Brain microvascular endothelial cell (primary cell): ENCODE results near the gene WDR26.

Experiments used
- DNase-seq: peaks from one replicate; pipeline ENCODE4 v3.0.0-alpha.2; 2020
- H3K27ac ChIP-seq: fragments of 250-450 bp; sonication (Bioruptor Pico); 2 replicates; pipeline ENCODE4 v1.5.1; 2020; ENCODE audit warnings: mild to moderate bottlenecking, moderate library complexity
- H3K27me3 ChIP-seq: fragments of 250-450 bp; sonication (Bioruptor Pico); replicated peaks from 2 replicates; pipeline ENCODE4 v1.5.1; 2020; ENCODE audit warnings: mild to moderate bottlenecking
- H3K36me3 ChIP-seq: fragments of 250-450 bp; sonication (Bioruptor Pico); replicated peaks from 2 replicates; pipeline ENCODE4 v1.5.1; 2020; ENCODE audit warnings: mild to moderate bottlenecking
- H3K4me3 ChIP-seq: 2 replicates; pipeline ENCODE4 v1.5.1; 2011; ENCODE audit warnings: low read depth, mild to moderate bottlenecking, control low read depth, low read length, moderate library complexity
- in situ Hi-C: cut with HindIII; loops from 2 replicates; pipeline ENCODE4 v1.10.0; 2017; ENCODE audit warnings: low sequenced_read_pairs, low pct_ligation_motif_present
- TF ChIP-seq, protein P1 (sequence below): IDR thresholded peaks from 2 replicates; pipeline ENCODE4 v1.5.1; 2011; ENCODE audit warnings: low read depth, mild to moderate bottlenecking, moderate library complexity, low read length, control low read depth, inconsistent platforms; ENCODE audit errors: missing control alignments

WDR26 gene

DNA sequence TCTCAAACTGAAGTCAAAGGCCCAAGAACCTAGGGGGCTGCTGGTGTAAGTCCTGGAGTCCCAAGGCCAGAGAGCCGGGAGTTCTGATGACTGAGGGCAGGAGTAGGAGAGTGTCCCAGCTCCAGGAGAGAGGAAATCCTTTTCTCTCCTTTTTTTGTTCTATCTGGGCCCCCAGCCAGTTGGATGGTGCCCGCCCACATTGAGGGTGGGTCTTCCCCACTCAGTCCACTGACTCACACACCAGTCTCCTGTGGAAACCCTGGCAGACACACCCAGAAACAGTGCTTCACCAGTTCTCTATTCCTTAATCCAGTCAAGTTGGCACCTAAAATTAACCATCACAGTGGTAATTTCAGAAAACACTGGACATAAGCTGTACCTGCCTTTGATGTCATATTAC is 12.7 kb upstream of the WDR26 start:
- no peak overlapping the region for H3K27ac ChIP-seq
- peak; percentile 27 for DNase-seq

GRCh38 chr1:224438989-224439388 is 4.4 kb upstream of the WDR26 start:
- TF ChIP-seq, protein P1, sequence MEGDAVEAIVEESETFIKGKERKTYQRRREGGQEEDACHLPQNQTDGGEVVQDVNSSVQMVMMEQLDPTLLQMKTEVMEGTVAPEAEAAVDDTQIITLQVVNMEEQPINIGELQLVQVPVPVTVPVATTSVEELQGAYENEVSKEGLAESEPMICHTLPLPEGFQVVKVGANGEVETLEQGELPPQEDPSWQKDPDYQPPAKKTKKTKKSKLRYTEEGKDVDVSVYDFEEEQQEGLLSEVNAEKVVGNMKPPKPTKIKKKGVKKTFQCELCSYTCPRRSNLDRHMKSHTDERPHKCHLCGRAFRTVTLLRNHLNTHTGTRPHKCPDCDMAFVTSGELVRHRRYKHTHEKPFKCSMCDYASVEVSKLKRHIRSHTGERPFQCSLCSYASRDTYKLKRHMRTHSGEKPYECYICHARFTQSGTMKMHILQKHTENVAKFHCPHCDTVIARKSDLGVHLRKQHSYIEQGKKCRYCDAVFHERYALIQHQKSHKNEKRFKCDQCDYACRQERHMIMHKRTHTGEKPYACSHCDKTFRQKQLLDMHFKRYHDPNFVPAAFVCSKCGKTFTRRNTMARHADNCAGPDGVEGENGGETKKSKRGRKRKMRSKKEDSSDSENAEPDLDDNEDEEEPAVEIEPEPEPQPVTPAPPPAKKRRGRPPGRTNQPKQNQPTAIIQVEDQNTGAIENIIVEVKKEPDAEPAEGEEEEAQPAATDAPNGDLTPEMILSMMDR, result no peak
- no peak for DNase-seq
- no peaks in the 10 kb centered on the region for H3K27me3 ChIP-seq
- no peak overlapping the region for H3K4me3 ChIP-seq
- in situ Hi-C loops, result no loop called here
- no peak overlapping the region for H3K27ac ChIP-seq
- H3K36me3 ChIP-seq, result no peaks in the 10 kb centered on the region

More for the DNA sequence above, 12.7 kb upstream of the WDR26 start:
- no peaks in the 10 kb centered on the region for H3K36me3 ChIP-seq
- TF ChIP-seq, protein P1, result no peak
- no peak overlapping the region for H3K4me3 ChIP-seq
- H3K27me3 ChIP-seq, result no peaks in the 10 kb centered on the region
- in situ Hi-C loops, result no loop called here

DNA sequence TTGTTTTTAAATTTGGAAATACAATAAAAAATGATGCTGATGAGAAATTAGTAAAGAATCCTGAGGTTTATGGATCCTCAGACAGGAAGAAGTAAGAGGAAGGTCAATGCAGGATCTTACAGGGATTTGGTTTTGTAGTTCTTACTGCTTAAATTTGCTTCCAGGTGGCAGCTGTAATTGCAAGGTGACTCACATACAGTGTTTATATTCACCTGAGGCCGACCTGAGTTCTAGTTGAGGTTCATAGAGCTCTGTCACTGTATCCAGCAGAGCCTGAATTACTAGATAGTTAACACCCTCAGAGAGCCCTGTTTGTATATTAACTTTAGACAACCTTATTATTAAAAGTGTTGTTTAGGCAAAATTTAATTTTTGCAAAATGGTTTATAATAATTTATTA is 1.4 kb upstream of the WDR26 start:
- in situ Hi-C loops, result no loop called here
- Histone ChIP-seq H3K27me3 (no peaks in the 10 kb centered on the region), H3K27ac (peak overlapping the region; percentile 78), H3K4me3 (no peak overlapping the region), H3K36me3 (peaks cover 4% of the 10 kb centered on the region)
- TF ChIP-seq, protein P1, result no peak
- no peak for DNase-seq

GRCh38 chr1:224435318-224435763 is 744 bp upstream of the WDR26 start:
- in situ Hi-C loops, result no loop called here
- TF ChIP-seq, protein P1, result no peak
- H3K36me3 ChIP-seq, result peaks cover 4% of the 10 kb centered on the region
- no peaks in the 10 kb centered on the region for H3K27me3 ChIP-seq
- peak overlapping the region; percentile 78 for H3K27ac ChIP-seq
- H3K4me3 ChIP-seq, result peak overlapping the region; percentile 84
- peak; percentile 43 for DNase-seq

DNA sequence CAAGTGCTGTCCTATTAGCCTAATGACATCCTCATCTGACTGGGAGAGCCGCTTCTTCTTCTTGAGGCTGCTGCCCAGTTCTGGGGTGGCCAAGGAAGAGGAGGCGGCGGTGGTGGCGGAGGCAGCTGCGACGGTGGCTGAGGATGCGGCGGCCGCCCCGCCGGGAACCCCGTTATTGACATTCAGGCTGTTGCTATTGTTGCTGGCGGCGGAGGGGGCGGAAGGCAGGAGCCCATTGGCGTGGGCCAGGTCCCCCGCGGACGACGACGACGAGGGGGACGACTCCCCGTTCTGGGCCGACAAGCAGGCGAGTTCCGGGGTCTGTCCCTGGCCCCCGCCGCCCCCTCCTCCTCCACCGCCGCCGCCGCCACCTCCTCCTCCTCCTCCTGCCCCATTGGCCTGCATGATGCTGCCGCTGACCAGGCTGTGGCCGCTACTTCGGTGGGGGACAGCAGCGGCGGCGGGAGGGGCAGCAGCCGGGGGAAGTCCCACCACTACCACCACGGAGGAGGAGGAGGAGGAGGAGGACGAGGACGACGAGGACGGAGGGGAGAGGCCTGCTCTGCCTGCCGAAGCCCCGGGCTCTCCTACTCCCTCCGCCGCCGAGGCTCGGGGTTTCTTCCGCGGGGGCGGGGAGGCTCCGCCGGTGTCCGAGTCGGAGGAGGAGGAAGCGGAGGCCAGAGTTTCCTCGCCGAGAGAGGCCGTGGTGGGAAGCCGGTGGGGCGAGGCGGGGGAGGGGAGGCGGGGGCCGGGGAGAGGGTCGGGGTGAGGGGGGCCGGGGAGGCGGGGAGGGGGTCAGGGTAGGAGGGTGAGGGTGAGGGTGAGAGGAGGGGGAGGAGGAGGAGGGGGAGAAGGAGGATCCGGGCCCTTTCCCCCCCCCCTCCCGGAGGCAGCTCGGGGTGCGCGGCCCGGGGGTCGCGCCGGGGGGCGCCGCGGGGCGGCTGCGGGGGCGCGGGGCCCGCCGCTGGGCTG is 610 bp downstream of the WDR26 start:
- peak overlapping the region; percentile 84 for H3K4me3 ChIP-seq
- H3K36me3 ChIP-seq, result peaks cover 4% of the 10 kb centered on the region
- DNase-seq, result peak; percentile 11
- no peaks in the 10 kb centered on the region for H3K27me3 ChIP-seq
- TF ChIP-seq, protein P1, result no peak
- in situ Hi-C loops, result no loop called here
- peak overlapping the region; percentile 78 for H3K27ac ChIP-seq
